ENCODE measurements around the gene PCLAF.

GRCh38 chr15:64351265-64351664 lies 30.0 kb downstream of the PCLAF start:
- TF ChIP-seq CTBP1 (IDR thresholded peaks at IDR 0.05; ENCODE audit: borderline replicate concordance) (no peak), L3MBTL2 (conservative IDR thresholded peaks at IDR 0.05) (no peak), HDGF (IDR thresholded peaks at IDR 0.05; ENCODE audit: borderline replicate concordance) (no peak), NFRKB (IDR thresholded peaks at IDR 0.05) (no peak), ARNT (IDR thresholded peaks at IDR 0.05) (no peak), PKNOX1 (IDR thresholded peaks at IDR 0.05) (no peak), SUZ12 (IDR thresholded peaks at IDR 0.05) (no peak), ZNF384 (IDR thresholded peaks at IDR 0.05) (no peak), SP1 (IDR thresholded peaks at IDR 0.05) (no peak), BHLHE40 (IDR thresholded peaks at IDR 0.05; ENCODE audit: borderline replicate concordance) (no peak)

Data from HEK293T (cell line).